MM.1S (cell line): ENCODE data around the gene ANKH.
"Not testable (repeated sequence)": the region's sequence is repeated elsewhere in the genome, so short reads cannot be mapped to it uniquely, and the experiment has no call there.

ENCODE experiments used
- CTCF ChIP-seq: fragments of 300-600 bp; sonication (generic); IDR thresholded peaks from 2 replicates; pipeline ENCODE4 v1.5.1; 2016; ENCODE audit warnings: antibody characterized with exemption, low read length, mixed read lengths
- EZH2 ChIP-seq: fragments of 300-600 bp; sonication (generic); optimal IDR thresholded peaks from 2 replicates; pipeline ENCODE3; 2017; ENCODE audit warnings: low read depth, mild to moderate bottlenecking, antibody characterized with exemption, low read length, mixed read lengths

GRCh38 chr5:14817762-14818136, 53.8 kb downstream of the ANKH start:
- TF ChIP-seq CTCF, EZH2: not testable (repeated sequence)
